ENCODE data around the gene STARD10. TPM values are rescaled to one million over a fixed set of nuclear protein-coding genes. Genes with fewer than 3 reads are reported as not detected.

Gene STARD10
- total RNA-seq, 6 experiments from 2014 or later = 282 to 525 (median 330) TPM

DNA sequence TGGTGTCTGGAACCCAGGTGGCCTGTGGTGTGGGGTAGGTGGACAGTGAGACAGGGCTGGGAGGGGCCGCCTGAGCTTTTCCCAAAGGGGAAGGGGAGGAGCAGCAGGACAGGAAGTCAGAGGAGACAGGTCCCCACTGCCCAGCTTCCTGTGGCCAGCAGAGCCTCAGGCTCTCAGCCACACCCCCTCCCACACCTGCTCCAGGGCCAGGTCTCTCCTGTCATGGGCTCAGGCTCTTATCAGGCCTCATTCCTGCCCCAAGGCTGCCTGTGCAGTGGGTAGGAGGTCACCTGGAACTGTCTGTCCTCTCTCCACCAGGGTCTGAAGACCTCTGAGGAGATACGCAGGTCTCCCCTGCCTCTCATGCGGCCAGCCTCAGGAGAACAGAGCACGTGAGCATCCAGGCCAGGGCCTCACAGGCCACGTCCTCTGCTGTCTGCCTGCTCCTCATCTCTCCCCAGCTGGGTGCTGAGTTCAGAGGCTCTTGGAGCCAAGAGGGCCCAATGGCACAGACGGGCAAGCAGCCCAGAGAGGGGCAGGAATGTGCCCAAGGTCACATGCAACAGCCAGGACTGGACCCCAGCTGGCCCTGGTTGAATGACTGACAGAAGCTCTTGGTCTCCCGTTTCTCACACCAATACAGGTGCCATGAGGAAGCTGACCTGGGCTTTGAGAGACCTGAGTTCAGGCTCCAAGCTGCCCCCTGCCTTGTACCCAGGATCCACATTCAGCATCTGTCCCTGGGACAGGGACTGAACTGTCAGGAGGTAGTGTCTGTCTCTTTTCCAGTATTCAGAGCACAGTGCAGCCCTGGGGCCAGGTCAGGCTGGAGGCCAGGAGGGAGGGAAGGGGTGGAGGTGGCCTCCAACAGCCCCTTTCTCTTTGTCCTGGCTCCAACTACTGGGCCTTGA is 16.7 kb downstream of the STARD10 start:
- intact Hi-C loops (cut with DNase I) = loop anchor here in 1 of 2 donors (10.0 kb wide), 1 partner anchor 52 kb away; no protein-coding TSS in a partner anchor
- Histone ChIP-seq H3K4me1 (peaks cover 0 to 68% (median 32%) of the 10 kb centered on the region in 4 donors), H3K9me3 (no peaks in the 10 kb centered on the region), H3K27ac (peak overlapping the region; percentile 62 to 80 (median 74)), H3K36me3 (peaks cover 0 to 9% (median 0%) of the 10 kb centered on the region in 4 donors), H3K4me3 (peak overlapping the region in 2 of 3 donors; percentile 11 to 37), H3K27me3 (no peaks in the 10 kb centered on the region)
- TF ChIP-seq CTCF (IDR thresholded peaks at IDR 0.05) (no peak), POLR2A (IDR thresholded peaks at IDR 0.05) (peak; percentile 36)
- ATAC-seq (peak; percentile 15 to 46 (median 44)), DNase-seq (peak; percentile 77 to 93 (median 93))
- WGBS (ENCODE audit: insufficient coverage, low coverage, low lambda C conversion rate, missing lambda C conversion rate) = no CpG with 5 or more reads among the region's 7 CpGs

GRCh38 chr11:72776117-72776843 is 17.6 kb downstream of the STARD10 start:
- peak overlapping the region in 2 of 3 donors; percentile 11 to 37 for H3K4me3 ChIP-seq
- no peaks in the 10 kb centered on the region for H3K9me3 ChIP-seq
- ATAC-seq = no peak
- H3K4me1 ChIP-seq = peaks cover 0 to 65% (median 32%) of the 10 kb centered on the region in 4 donors
- peak overlapping the region; percentile 62 to 80 (median 74) for H3K27ac ChIP-seq
- DNase-seq = peak in 1 of 3 donors; percentile 50
- no peaks in the 10 kb centered on the region for H3K27me3 ChIP-seq
- WGBS (ENCODE audit: insufficient coverage, low coverage, low lambda C conversion rate, missing lambda C conversion rate) = 28% methylated on average over 4 of the region's 9 CpGs
- peaks cover 0 to 10% (median 0%) of the 10 kb centered on the region in 4 donors for H3K36me3 ChIP-seq
- intact Hi-C loops (cut with DNase I) = loop anchor here in 1 of 2 donors (10.0 kb wide), 1 partner anchor 51 kb away; no protein-coding TSS in a partner anchor
- TF ChIP-seq CTCF (IDR thresholded peaks at IDR 0.05) (no peak), POLR2A (IDR thresholded peaks at IDR 0.05) (no peak)

DNA sequence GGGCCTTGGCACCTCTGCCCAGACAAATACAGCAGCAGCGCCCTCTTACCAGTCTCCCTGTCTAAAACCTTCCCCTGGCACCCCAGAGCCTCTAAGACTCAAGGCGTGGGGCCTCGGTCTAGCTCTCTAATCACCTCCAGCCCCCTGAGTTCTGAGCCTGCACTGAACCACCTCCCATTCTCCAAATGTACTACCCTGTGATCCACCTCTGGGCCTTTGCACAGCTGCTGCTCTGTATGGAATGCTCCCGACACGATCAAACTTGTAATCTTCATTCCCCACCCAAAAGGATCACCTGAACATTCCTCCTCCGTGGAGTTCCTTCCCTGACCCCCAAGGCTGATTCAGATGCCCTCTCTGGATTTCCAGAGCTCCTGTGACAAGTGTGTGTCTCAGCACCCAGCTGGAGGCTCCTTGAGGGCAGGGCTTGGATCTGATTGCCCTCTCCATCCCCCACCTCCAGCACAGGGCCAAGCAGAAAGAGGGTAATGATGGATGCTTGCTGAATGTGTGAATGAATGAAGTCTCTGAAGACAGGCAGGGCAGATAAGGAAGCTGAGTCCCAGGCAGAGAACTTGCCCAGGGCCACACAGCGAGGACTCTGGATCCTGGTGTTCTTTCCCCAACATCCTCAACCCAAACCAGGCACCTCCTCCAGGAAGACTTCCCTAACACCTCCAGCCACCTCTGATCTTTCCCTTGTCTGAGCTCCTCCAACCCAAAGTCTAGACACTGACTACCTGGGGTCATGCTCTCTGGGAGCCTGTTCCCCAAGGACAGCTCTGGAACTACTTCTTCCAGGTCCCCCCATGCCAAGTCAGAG is 18.3 kb downstream of the STARD10 start:
- H3K9me3 ChIP-seq = no peaks in the 10 kb centered on the region
- ATAC-seq (no peak), DNase-seq (peak in 1 of 3 donors; percentile 47)
- WGBS (ENCODE audit: insufficient coverage, low coverage, low lambda C conversion rate, missing lambda C conversion rate) = 87% methylated on average over 4 of the region's 7 CpGs
- TF ChIP-seq CTCF (IDR thresholded peaks at IDR 0.05) (no peak), POLR2A (IDR thresholded peaks at IDR 0.05) (no peak)
- peak overlapping the region; percentile 62 to 80 (median 74) for H3K27ac ChIP-seq
- H3K27me3 ChIP-seq = no peaks in the 10 kb centered on the region
- peaks cover 0 to 10% (median 0%) of the 10 kb centered on the region in 4 donors for H3K36me3 ChIP-seq
- peaks cover 0 to 73% (median 32%) of the 10 kb centered on the region in 4 donors for H3K4me1 ChIP-seq
- intact Hi-C loops (cut with DNase I) = loop anchor here in 1 of 2 donors (10.0 kb wide), 1 partner anchor 51 kb away; no protein-coding TSS in a partner anchor
- H3K4me3 ChIP-seq = no peak overlapping the region

DNA sequence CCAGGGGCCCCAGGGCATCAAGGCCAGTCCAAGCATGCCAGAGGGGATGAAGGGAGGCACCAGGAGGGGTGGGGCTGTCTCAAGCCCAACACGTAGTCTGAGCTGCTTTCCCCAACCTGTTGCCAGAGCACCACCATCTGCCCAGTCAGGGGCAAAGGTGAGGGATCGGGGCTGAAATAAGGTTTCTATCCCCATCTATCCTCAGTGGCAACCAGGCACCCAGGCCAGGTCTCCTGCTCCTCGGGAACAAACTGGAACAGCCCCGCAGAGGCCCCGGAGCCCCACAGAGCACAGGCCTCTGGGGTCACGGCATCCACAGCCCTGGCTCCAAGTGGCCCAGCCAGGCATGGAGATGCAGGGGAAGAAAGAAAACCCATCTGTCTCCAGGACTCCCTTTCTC is 19.3 kb downstream of the STARD10 start:
- Histone ChIP-seq H3K27ac (peak overlapping the region in 1 of 3 donors; percentile 14), H3K27me3 (no peaks in the 10 kb centered on the region), H3K9me3 (no peaks in the 10 kb centered on the region), H3K36me3 (peaks cover 0 to 10% (median under 1%) of the 10 kb centered on the region in 4 donors), H3K4me3 (peak overlapping the region in 1 of 3 donors; percentile 3), H3K4me1 (peaks cover 0 to 76% (median 29%) of the 10 kb centered on the region in 4 donors)
- intact Hi-C loops (cut with DNase I) = loop anchor here in 1 of 2 donors (10.0 kb wide), 1 partner anchor 50 kb away; no protein-coding TSS in a partner anchor
- DNase-seq (peak in 1 of 3 donors; percentile 56), ATAC-seq (no peak)
- TF ChIP-seq POLR2A (IDR thresholded peaks at IDR 0.05) = no peak
- no peak for TF ChIP-seq CTCF (IDR thresholded peaks at IDR 0.05)
- no CpG with 5 or more reads among the region's 6 CpGs for WGBS (ENCODE audit: insufficient coverage, low coverage, low lambda C conversion rate, missing lambda C conversion rate)
